Measurements from ENCODE around the gene UNC13B.
A peak's percentile ranks its signal among the peaks of the same experiment; 100 is the strongest.
"Not testable (repeated sequence)": the region's sequence is repeated elsewhere in the genome, so short reads cannot be mapped to it uniquely, and the experiment has no call there.

UNC13B gene

GRCh38 chr9:35367451-35367850 lies 205.6 kb downstream of the UNC13B start:
- no peak for FAIRE-seq
- peak; percentile 18 for DNase-seq (ENCODE audit: low spot score)

GRCh38 chr9:35370241-35370640 lies 208.4 kb downstream of the UNC13B start:
- no peak for DNase-seq (ENCODE audit: low spot score)
- no peak for FAIRE-seq

- FAIRE-seq = no peak
- no peak for DNase-seq (ENCODE audit: low spot score)
Measured at GRCh38 chr9:35374436-35374835, 212.6 kb downstream of the UNC13B start.

GRCh38 chr9:35374910-35375309 lies 213.1 kb downstream of the UNC13B start:
- no peak for FAIRE-seq
- DNase-seq (ENCODE audit: low spot score) = no peak

GRCh38 chr9:35380039-35380438 lies 218.2 kb downstream of the UNC13B start:
- no peak for FAIRE-seq
- no peak for DNase-seq (ENCODE audit: low spot score)

- FAIRE-seq (no peak), DNase-seq (ENCODE audit: low spot score) (no peak)
Measured at GRCh38 chr9:35380619-35381018, 218.8 kb downstream of the UNC13B start.

GRCh38 chr9:35385042-35385441 lies 223.2 kb downstream of the UNC13B start:
- DNase-seq (ENCODE audit: low spot score) (no peak), FAIRE-seq (no peak)

- no peak for FAIRE-seq
Measured at GRCh38 chr9:35395076-35395705, 233.4 kb downstream of the UNC13B start.

GRCh38 chr9:35395706-35396101 lies 233.9 kb downstream of the UNC13B start:
- DNase-seq (ENCODE audit: low spot score) (no peak), FAIRE-seq (no peak)

More at GRCh38 chr9:35395076-35395705, 233.4 kb downstream of the UNC13B start:
- no peak for DNase-seq (ENCODE audit: low spot score)

- FAIRE-seq (no peak), DNase-seq (ENCODE audit: low spot score) (no peak)
Measured at GRCh38 chr9:35396560-35397215, 234.9 kb downstream of the UNC13B start.

GRCh38 chr9:35397216-35397698 lies 235.4 kb downstream of the UNC13B start:
- DNase-seq (ENCODE audit: low spot score) = no peak
- no peak for FAIRE-seq

GRCh38 chr9:35397923-35398322 lies 236.1 kb downstream of the UNC13B start:
- FAIRE-seq (no peak), DNase-seq (ENCODE audit: low spot score) (no peak)

- DNase-seq (ENCODE audit: low spot score) = no peak
- FAIRE-seq = no peak
Measured at GRCh38 chr9:35398651-35399335, 237.0 kb downstream of the UNC13B start.

- FAIRE-seq (no peak), DNase-seq (ENCODE audit: low spot score) (no peak)
Measured at GRCh38 chr9:35404865-35405264, 243.1 kb downstream of the UNC13B start.

- DNase-seq (ENCODE audit: low spot score) = no peak
- no peak for FAIRE-seq
Measured at GRCh38 chr9:35406183-35406959, 244.6 kb downstream of the UNC13B start.

GRCh38 chr9:35407846-35408245 lies 246.0 kb downstream of the UNC13B start:
- no peak for FAIRE-seq
- DNase-seq (ENCODE audit: low spot score) = no peak

- DNase-seq (ENCODE audit: low spot score); FAIRE-seq: not testable (repeated sequence)
Measured at GRCh38 chr9:35409434-35409833, 247.6 kb downstream of the UNC13B start.

- FAIRE-seq (no peak), DNase-seq (ENCODE audit: low spot score) (no peak)
Measured at GRCh38 chr9:35414889-35415288, 253.1 kb downstream of the UNC13B start.

GRCh38 chr9:35415402-35416097 lies 253.7 kb downstream of the UNC13B start:
- FAIRE-seq (no peak), DNase-seq (ENCODE audit: low spot score) (no peak)

- FAIRE-seq = no peak
- DNase-seq (ENCODE audit: low spot score) = no peak
Measured at GRCh38 chr9:35416098-35416427, 254.3 kb downstream of the UNC13B start.

GRCh38 chr9:35422346-35422745 lies 260.5 kb downstream of the UNC13B start:
- DNase-seq (ENCODE audit: low spot score) = no peak
- no peak for FAIRE-seq
